HepG2 (cell line): ENCODE results near the gene PAXIP1. TPM values are rescaled to one million over a fixed set of nuclear protein-coding genes. Genes with fewer than 3 reads are reported as not detected.

Source experiments
- AGO1 ChIP-seq: fragments of 200-400 bp; formaldehyde crosslinking; IDR thresholded peaks from 2 replicates; pipeline ENCODE4 v1.6.1; 2017; ENCODE audit warnings: mild to moderate bottlenecking, low read depth, low read length, moderate library complexity; ENCODE audit not compliant: poor library complexity, severe bottlenecking
- HNRNPL ChIP-seq: fragments of 200-400 bp; formaldehyde crosslinking; IDR thresholded peaks from 2 replicates; pipeline ENCODE4 v1.6.1; 2017; ENCODE audit warnings: mild to moderate bottlenecking, low read depth, low read length
- NCOR1 ChIP-seq: fragments of 200-600 bp; sonication (generic); IDR thresholded peaks from 2 replicates; pipeline ENCODE4 v1.7.0; 2017; ENCODE audit warnings: antibody characterized with exemption, low read length, borderline replicate concordance
- SMARCE1 ChIP-seq: fragments of 450-650 bp; IDR thresholded peaks from 2 replicates; pipeline ENCODE4 v1.6.1; 2017; ENCODE audit warnings: borderline replicate concordance
- SMYD3 ChIP-seq: sonication (generic); formaldehyde crosslinking; IDR thresholded peaks from 2 replicates; pipeline ENCODE4 v1.8.1; 2023; ENCODE audit warnings: mild to moderate bottlenecking, missing genetic modification reagents
- SNAPC2 ChIP-seq: sonication (generic); formaldehyde crosslinking; IDR thresholded peaks from 2 replicates; pipeline ENCODE4 v1.8.1; 2022; ENCODE audit warnings: mild to moderate bottlenecking, missing genetic modification reagents
- STAG1 ChIP-seq: sonication (generic); formaldehyde crosslinking; IDR thresholded peaks from 2 replicates; pipeline ENCODE4 v1.4.0; 2020; ENCODE audit warnings: missing genetic modification reagents
- ZNF446 ChIP-seq: sonication (generic); formaldehyde crosslinking; IDR thresholded peaks from 2 replicates; pipeline ENCODE4 v1.5.0; 2020; ENCODE audit warnings: mild to moderate bottlenecking, missing genetic modification reagents
- ZNF558 ChIP-seq: sonication (generic); formaldehyde crosslinking; IDR thresholded peaks from 2 replicates; pipeline ENCODE4 v1.9.0; 2022; ENCODE audit warnings: mild to moderate bottlenecking, missing genetic modification reagents, borderline replicate concordance
- ZNF598 ChIP-seq: sonication (generic); formaldehyde crosslinking; IDR thresholded peaks from 2 replicates; pipeline ENCODE4 v1.5.1; 2020; ENCODE audit warnings: mild to moderate bottlenecking, missing genetic modification reagents, borderline replicate concordance
- ZNF749 ChIP-seq: sonication (generic); formaldehyde crosslinking; IDR thresholded peaks from 2 replicates; pipeline ENCODE4 v1.8.0; 2022; ENCODE audit warnings: mild to moderate bottlenecking, missing genetic modification reagents, moderate library complexity, borderline replicate concordance
- ZNF782 ChIP-seq: sonication (generic); formaldehyde crosslinking; IDR thresholded peaks from 2 replicates; pipeline ENCODE4 v1.4.0; 2020; ENCODE audit warnings: missing genetic modification reagents, mild to moderate bottlenecking, borderline replicate concordance
- polyA plus RNA-seq, 8 experiments: library from polyadenylated mRNA; depleted of rRNA in 3 of 8; stranded (reverse) in 7 of 8; unstranded in 1 of 8; fragments of >200 nt; fragmentation: Illumina TruSeq in 4 of 8; extraction: Trizol in 4 of 8; gene quantifications; 2 replicates each; pipeline versions ENCODE4 v1.2.1 to v1.2.3, GENCODE V29; 2011 to 2016; ENCODE audit warnings: low read depth in 4 of 8, missing spikeins in 1 of 8, mixed read lengths in 1 of 8; ENCODE audit not compliant: insufficient read depth in 1 of 8
- total RNA-seq, 5 experiments: library from RNA; depleted of rRNA; stranded (reverse); fragments of >200 nt; fragmentation: Illumina TruSeq; extraction: Trizol; gene quantifications; 2 replicates each; pipeline ENCODE4 v1.2.3, GENCODE V29; 2016; ENCODE audit warnings: low read depth in 1 of 5
- TF ChIP-seq, protein P1 (sequence below): sonication (generic); formaldehyde crosslinking; IDR thresholded peaks from 2 replicates; pipeline ENCODE4 v1.5.0; 2020; ENCODE audit warnings: mild to moderate bottlenecking, missing genetic modification reagents, borderline replicate concordance
- TF ChIP-seq, protein P2 (sequence below): sonication (generic); formaldehyde crosslinking; conservative IDR thresholded peaks from 2 replicates; pipeline ENCODE4 v1.8.0; 2022; ENCODE audit warnings: missing genetic modification reagents
- TF ChIP-seq, protein P3 (sequence below): sonication (generic); formaldehyde crosslinking; IDR thresholded peaks from 2 replicates; pipeline ENCODE4 v1.9.0; 2021; ENCODE audit warnings: missing genetic modification reagents, borderline replicate concordance
- TF ChIP-seq, protein P4 (sequence below): sonication (generic); formaldehyde crosslinking; IDR thresholded peaks from 2 replicates; pipeline ENCODE4 v1.4.0; 2020; ENCODE audit warnings: missing genetic modification reagents
- TF ChIP-seq, protein P5 (sequence below): IDR thresholded peaks from 2 replicates; pipeline ENCODE4 v1.6.1; 2012; ENCODE audit warnings: inconsistent platforms

Gene PAXIP1
- total and polyA plus RNA-seq, 2 of the 13 experiments (the other 11 are each of a cell fraction or from before 2014, with no cell fraction given) = 11.6 to 16.2 TPM

DNA sequence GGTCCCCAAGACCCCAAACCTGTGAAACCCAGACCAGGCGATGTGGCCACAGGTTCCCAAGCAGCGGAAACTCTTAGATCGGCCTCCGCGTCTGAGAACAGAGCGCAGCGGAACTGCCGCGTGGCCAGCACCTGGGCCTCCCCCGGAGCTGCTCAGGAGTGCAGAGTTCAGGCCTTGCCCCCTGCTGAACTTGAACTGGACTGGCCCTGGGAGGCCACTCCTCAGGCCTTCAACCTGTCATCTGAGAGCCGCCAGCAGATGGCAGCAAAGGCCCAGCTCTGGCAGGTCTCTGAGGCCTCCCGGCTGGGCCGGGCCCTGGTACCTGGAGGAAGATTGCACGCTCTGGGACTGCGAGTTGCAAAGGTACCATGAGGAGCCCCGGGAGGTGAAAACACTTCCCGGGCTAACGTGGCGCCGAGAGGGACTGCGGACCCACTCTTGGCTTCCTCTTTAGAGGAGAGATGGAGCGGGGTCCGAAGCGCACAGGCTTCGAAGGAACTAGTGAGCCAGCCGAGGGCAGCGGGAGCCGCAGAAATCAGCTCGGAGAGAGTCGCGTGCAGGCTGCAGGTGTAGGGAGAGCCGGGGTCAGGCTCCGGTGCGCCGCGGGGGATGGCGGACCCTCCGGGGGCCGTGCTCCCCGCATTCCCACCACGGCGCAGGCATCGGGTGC is 89.2 kb downstream of the PAXIP1 start (continued):
- TF ChIP-seq ZNF558 (CRISPR knock-in tag) (no peak; the same call in 1 of the 2 replicates), NCOR1 (peak; percentile 70; the same call in 1 of the 2 replicates), ZNF782 (CRISPR knock-in tag) (peak; percentile 93; the same call in 1 of the 2 replicates), SMARCE1 (no peak), AGO1 (no peak), SMYD3 (no peak), SNAPC2 (CRISPR knock-in tag) (no peak), HNRNPL (no peak), ZNF446 (CRISPR knock-in tag) (no peak), ZNF598 (CRISPR knock-in tag) (peak; percentile 73; the same call in 1 of the 2 replicates), ZNF749 (no peak; the same call in 1 of the 2 replicates), STAG1 (peak; percentile 88)
- TF ChIP-seq, protein P1, sequence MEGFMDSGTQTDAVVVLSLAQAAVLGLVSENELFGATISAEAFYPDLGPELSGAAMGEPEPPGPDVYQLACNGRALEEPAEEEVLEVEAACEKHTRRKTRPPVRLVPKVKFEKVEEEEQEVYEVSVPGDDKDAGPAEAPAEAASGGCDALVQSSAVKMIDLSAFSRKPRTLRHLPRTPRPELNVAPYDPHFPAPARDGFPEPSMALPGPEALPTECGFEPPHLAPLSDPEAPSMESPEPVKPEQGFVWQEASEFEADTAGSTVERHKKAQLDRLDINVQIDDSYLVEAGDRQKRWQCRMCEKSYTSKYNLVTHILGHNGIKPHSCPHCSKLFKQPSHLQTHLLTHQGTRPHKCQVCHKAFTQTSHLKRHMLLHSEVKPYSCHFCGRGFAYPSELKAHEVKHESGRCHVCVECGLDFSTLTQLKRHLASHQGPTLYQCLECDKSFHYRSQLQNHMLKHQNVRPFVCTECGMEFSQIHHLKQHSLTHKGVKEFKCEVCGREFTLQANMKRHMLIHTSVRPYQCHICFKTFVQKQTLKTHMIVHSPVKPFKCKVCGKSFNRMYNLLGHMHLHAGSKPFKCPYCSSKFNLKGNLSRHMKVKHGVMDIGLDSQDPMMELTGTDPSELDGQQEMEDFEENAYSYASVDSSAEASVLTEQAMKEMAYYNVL (CRISPR knock-in tag) = peak; percentile 83
- TF ChIP-seq, protein P2, sequence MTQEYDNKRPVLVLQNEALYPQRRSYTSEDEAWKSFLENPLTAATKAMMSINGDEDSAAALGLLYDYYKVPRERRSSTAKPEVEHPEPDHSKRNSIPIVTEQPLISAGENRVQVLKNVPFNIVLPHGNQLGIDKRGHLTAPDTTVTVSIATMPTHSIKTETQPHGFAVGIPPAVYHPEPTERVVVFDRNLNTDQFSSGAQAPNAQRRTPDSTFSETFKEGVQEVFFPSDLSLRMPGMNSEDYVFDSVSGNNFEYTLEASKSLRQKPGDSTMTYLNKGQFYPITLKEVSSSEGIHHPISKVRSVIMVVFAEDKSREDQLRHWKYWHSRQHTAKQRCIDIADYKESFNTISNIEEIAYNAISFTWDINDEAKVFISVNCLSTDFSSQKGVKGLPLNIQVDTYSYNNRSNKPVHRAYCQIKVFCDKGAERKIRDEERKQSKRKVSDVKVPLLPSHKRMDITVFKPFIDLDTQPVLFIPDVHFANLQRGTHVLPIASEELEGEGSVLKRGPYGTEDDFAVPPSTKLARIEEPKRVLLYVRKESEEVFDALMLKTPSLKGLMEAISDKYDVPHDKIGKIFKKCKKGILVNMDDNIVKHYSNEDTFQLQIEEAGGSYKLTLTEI (CRISPR knock-in tag) = no peak
- TF ChIP-seq, protein P3, sequence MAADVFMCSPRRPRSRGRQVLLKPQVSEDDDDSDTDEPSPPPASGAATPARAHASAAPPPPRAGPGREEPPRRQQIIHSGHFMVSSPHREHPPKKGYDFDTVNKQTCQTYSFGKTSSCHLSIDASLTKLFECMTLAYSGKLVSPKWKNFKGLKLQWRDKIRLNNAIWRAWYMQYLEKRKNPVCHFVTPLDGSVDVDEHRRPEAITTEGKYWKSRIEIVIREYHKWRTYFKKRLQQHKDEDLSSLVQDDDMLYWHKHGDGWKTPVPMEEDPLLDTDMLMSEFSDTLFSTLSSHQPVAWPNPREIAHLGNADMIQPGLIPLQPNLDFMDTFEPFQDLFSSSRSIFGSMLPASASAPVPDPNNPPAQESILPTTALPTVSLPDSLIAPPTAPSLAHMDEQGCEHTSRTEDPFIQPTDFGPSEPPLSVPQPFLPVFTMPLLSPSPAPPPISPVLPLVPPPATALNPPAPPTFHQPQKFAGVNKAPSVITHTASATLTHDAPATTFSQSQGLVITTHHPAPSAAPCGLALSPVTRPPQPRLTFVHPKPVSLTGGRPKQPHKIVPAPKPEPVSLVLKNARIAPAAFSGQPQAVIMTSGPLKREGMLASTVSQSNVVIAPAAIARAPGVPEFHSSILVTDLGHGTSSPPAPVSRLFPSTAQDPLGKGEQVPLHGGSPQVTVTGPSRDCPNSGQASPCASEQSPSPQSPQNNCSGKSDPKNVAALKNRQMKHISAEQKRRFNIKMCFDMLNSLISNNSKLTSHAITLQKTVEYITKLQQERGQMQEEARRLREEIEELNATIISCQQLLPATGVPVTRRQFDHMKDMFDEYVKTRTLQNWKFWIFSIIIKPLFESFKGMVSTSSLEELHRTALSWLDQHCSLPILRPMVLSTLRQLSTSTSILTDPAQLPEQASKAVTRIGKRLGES (CRISPR knock-in tag) = no peak
- TF ChIP-seq, protein P4, sequence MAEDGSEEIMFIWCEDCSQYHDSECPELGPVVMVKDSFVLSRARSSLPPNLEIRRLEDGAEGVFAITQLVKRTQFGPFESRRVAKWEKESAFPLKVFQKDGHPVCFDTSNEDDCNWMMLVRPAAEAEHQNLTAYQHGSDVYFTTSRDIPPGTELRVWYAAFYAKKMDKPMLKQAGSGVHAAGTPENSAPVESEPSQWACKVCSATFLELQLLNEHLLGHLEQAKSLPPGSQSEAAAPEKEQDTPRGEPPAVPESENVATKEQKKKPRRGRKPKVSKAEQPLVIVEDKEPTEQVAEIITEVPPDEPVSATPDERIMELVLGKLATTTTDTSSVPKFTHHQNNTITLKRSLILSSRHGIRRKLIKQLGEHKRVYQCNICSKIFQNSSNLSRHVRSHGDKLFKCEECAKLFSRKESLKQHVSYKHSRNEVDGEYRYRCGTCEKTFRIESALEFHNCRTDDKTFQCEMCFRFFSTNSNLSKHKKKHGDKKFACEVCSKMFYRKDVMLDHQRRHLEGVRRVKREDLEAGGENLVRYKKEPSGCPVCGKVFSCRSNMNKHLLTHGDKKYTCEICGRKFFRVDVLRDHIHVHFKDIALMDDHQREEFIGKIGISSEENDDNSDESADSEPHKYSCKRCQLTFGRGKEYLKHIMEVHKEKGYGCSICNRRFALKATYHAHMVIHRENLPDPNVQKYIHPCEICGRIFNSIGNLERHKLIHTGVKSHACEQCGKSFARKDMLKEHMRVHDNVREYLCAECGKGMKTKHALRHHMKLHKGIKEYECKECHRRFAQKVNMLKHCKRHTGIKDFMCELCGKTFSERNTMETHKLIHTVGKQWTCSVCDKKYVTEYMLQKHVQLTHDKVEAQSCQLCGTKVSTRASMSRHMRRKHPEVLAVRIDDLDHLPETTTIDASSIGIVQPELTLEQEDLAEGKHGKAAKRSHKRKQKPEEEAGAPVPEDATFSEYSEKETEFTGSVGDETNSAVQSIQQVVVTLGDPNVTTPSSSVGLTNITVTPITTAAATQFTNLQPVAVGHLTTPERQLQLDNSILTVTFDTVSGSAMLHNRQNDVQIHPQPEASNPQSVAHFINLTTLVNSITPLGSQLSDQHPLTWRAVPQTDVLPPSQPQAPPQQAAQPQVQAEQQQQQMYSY (CRISPR knock-in tag) = no peak
- TF ChIP-seq, protein P5, sequence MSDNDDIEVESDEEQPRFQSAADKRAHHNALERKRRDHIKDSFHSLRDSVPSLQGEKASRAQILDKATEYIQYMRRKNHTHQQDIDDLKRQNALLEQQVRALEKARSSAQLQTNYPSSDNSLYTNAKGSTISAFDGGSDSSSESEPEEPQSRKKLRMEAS = peak; percentile 95
